ENCODE results near the gene ZNF670.
A peak's percentile ranks its signal among the peaks of the same experiment; 100 is the strongest.

Gene ZNF670

DNA sequence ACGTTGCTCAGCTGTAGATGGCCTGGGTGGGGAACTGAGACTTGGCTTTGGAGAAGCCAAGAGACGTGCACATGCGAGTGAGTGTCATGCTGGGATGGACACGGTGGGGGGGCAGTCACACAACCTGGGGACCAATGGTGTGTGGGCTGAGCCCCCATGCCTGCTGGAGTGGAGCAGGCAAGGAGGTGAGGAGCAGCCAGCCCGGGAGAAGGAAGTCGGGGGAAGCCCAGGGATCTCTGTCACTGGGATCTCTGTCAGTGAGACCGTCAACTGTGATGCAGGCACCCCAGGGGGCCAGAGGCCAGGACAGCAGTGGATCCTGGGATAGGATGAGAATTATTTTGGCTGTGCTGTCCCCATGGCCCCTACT is 36.5 kb upstream of the ZNF670 start:
- TF ChIP-seq, protein P1, sequence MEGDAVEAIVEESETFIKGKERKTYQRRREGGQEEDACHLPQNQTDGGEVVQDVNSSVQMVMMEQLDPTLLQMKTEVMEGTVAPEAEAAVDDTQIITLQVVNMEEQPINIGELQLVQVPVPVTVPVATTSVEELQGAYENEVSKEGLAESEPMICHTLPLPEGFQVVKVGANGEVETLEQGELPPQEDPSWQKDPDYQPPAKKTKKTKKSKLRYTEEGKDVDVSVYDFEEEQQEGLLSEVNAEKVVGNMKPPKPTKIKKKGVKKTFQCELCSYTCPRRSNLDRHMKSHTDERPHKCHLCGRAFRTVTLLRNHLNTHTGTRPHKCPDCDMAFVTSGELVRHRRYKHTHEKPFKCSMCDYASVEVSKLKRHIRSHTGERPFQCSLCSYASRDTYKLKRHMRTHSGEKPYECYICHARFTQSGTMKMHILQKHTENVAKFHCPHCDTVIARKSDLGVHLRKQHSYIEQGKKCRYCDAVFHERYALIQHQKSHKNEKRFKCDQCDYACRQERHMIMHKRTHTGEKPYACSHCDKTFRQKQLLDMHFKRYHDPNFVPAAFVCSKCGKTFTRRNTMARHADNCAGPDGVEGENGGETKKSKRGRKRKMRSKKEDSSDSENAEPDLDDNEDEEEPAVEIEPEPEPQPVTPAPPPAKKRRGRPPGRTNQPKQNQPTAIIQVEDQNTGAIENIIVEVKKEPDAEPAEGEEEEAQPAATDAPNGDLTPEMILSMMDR (conservative IDR thresholded peaks at IDR 0.05) = no peak
- H3K27ac ChIP-seq = no peak overlapping the region

DNA sequence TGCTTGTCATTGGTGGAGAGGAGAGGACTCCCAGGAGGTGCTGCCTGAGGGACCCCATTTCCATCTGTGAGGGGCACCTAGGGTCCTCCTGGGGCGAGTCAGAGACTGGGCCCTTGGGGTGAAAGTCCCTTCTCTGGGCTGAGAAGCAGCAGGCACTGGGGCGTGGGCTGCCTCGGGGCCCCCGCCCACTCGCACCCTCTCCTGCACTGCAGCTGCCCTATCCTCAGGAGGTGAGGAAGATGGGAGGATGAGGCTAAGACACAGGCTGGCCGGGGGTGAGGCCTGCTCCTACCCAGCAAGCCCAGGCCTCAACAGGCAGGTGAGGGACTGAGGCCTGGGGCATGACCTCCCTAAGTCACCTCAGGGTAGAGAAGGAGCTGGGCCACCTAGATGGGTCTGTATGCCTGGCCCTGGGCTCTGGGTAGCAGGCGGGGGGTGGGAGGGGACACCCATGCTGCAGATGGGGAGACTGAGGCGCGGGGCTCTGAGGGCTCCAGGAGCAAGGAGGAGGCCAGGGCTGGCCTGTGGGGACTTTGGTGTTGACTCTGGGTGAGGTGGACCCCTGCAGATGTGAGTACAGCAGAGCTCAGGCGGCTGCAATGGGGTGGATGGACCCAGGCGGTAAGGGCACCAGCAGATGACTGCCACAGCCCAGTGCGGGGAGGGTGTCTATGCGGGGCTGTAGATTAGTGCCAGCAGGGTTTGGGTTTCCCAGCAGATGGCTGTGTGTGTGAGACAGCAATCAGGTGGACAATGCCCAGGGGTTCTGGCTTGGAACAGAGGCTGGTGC is 35.9 kb upstream of the ZNF670 start:
- TF ChIP-seq, protein P1 (conservative IDR thresholded peaks at IDR 0.05) = no peak
- H3K27ac ChIP-seq = no peak overlapping the region

DNA sequence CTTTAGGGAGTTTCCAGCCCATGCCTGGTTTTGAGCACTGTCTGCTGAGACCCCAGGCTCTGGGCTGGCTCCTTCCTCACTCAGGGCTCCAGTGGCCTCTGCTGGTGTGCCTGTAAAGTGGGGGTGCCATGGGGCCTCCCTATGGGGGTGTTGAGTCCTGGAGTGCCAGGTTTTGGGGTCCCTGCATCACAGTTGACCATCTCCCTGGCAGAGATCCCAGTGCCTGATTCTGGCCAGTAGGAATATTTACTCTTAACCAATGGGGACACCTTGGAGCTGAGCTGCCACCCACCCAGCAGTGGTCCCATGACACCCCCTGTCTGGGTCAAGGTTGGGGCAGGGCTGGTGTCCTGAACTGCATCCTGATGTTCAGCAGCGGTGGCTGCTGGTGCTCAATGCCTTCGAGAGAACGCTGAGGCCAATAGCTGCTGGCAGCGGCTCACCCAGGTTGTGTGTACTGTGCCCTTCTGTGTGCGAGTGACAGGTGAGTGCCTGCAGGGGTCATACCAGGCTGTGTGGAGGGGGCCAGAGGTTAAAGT is 35.2 kb upstream of the ZNF670 start:
- no peak overlapping the region for H3K27ac ChIP-seq
- TF ChIP-seq, protein P1 (conservative IDR thresholded peaks at IDR 0.05) = no peak

DNA sequence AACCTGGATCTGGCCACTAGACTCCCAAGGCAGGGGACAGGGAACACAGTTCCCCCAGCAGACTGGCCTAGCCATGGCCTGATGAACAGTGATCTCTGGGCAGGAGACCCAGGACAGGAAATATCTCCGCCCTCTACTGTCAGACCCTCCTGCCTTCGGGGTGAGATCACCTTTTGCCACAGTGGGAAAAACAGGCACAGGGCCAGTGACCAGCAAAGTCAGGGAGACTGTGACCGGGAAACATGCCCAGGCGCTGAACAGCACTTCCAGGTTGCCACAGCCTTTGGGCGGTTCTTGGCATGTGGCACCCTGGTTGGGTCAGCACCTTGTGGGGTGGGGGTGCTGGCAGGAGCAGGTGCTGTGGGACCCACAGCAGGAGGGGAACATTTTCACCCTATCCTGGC is 34.5 kb upstream of the ZNF670 start:
- TF ChIP-seq, protein P1 (conservative IDR thresholded peaks at IDR 0.05) = no peak
- no peak overlapping the region for H3K27ac ChIP-seq

DNA sequence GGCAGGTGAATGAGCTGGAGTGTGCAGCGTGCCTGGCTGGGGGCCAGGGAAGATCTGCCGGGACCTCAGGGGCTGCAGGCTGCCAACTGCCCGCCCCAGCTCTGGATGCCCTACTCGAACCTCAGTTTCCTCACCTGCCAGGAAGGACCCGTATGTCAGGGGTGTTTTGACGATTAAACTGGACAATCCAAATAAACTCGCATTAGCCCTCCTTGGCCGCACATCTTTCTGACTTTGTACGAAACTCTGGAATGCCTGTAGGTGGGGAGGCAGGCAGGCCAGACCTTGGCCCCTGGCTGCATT is 33.8 kb upstream of the ZNF670 start:
- TF ChIP-seq, protein P1 (conservative IDR thresholded peaks at IDR 0.05) = no peak
- peak overlapping the region; percentile 90 for H3K27ac ChIP-seq

DNA sequence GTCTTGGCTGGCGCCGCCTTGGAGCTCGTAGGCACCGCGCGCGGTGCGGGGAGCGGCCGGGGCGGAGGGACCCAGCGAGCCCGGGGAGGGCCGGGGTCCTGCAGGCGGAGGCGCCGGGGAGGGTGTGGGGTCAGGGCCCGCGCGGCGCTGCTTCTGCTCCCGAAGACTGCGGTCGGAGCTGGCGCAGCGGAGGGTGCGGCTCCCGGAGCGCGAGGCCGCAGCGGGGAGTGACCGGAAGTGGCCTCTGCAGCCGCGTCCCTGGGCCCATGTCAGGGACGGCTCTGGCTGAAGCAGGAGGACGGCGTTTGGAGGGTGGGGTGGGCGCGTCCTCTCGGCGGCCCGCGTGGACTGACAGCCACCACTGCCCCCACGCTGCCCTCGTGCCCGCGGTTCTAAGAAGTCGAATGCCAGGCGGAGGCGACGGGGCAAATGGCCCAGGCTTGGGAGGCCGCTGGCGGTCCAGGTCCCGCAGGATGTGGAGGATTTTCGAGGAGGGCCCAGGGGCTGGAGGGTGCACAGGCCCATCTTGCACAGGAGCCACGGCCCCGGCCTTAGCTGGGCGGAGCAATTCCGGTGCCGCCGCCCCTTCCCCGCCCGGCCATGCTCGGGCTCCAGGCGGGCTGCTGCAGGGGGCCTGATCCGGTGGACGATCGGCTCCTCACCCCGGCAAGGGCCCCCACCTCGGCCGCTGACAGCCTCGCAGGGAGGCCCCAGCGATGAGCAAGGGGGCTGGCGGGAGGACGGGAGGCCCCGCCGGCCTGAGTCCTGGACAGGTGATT is 33.3 kb upstream of the ZNF670 start:
- TF ChIP-seq, protein P1 (conservative IDR thresholded peaks at IDR 0.05) = no peak
- H3K27ac ChIP-seq = peak overlapping the region; percentile 90

DNA sequence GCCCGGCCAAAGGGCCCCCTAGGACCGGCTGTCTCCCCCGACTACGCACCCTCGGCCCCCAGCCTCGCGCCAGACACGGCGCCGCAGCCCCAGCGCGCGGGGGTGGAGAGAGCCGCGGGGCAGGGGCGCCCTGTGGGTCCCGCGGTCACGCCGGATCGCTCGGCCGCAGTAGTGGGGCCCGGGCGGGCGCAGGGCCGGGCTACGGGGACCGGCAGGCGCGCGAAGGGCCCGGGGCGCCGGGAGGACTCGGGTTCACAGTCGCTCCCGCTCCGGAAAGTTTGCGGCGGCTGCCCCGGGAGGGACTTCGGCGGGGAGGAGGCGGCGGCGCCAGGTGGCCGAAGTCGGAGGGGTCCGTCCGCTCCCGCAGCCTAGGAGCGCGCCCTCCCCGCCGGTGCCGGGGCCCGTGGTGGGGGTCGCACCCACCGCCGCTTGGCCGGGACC is 32.7 kb upstream of the ZNF670 start:
- H3K27ac ChIP-seq = peak overlapping the region; percentile 90
- TF ChIP-seq, protein P1 (conservative IDR thresholded peaks at IDR 0.05) = no peak

All from VCaP (cell line).